NCI-H2107 treated with DMSO at 0.1 percent for 48 hours (cell line): ENCODE measurements around the gene VPS54.
"Not testable (repeated sequence)": the region's sequence is repeated elsewhere in the genome, so short reads cannot be mapped to it uniquely, and the experiment has no call there.

ENCODE experiments used
- DNase-seq: peaks from one replicate; lab custom pipeline; 2025; ENCODE audit not compliant: unreplicated experiment; lab: John Stamatoyannopoulos, UW

VPS54 gene

GRCh38 chr2:64023485-64024258 is 4.4 kb upstream of the VPS54 start:
- DNase-seq, result no peak

DNA sequence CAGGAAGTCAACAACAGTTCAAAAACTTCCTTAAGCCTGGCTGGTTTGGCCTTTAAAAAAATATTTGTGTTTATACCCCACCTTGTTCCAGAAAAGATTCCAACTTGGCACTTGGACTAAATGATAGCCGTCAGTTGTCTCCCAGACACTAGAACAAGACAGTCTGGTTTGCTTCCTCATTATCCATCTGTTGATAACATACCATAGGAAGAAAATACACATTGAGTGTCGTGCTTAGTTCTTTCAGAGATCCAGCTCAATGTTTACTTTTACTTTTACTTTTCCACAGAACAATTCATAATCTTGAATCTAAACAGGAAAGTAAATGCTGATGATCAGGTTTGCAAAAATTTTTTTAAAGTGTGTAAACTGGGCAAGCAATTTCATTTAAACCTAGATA is 2.4 kb upstream of the VPS54 start:
- no peak for DNase-seq

DNA sequence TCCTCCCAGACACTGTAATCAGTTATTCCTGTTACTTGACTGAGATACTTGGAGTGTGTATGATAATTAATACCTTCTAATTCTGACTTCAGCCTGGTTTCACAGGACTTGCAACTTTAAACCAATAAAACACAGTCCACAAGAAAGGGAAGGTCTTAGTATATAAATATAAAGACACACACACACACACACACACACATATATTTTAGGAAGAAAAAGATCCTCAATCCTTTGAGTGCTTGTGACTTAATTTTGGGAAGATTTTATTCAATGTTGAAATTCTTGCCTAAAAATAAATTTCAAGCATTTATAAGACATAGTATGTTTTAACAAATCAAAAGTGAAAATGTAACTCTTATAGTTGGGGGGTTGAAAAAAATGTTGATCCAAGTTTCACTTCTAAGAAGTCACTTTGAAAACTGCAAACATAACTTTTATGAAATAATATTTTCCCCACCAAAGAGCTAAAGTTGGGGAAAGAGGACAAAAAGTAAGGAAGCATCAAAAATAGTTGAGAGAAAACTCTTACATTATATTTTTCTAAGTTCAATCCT is 824 bp upstream of the VPS54 start:
- DNase-seq, result peak; percentile 34

DNA sequence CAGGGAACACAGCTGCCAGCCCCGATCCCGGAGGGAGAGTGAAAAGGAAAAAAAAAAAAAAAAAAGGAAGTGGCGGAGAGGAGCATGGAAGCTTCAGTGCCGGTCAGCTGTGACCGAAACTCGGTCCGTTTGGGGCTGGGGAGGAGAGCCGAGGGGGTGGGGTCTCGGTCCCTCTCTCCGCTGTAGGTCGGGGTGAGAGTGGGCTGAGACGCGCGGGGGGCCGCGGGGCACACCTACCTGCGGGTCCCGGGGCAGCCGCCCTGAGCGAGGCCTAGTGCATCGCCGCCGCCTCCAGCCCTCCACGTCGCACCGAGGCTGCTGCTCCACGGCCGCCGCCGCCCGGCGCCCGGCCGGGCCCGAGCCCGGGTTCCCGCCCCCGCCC is 536 bp downstream of the VPS54 start:
- DNase-seq, result no peak

DNA sequence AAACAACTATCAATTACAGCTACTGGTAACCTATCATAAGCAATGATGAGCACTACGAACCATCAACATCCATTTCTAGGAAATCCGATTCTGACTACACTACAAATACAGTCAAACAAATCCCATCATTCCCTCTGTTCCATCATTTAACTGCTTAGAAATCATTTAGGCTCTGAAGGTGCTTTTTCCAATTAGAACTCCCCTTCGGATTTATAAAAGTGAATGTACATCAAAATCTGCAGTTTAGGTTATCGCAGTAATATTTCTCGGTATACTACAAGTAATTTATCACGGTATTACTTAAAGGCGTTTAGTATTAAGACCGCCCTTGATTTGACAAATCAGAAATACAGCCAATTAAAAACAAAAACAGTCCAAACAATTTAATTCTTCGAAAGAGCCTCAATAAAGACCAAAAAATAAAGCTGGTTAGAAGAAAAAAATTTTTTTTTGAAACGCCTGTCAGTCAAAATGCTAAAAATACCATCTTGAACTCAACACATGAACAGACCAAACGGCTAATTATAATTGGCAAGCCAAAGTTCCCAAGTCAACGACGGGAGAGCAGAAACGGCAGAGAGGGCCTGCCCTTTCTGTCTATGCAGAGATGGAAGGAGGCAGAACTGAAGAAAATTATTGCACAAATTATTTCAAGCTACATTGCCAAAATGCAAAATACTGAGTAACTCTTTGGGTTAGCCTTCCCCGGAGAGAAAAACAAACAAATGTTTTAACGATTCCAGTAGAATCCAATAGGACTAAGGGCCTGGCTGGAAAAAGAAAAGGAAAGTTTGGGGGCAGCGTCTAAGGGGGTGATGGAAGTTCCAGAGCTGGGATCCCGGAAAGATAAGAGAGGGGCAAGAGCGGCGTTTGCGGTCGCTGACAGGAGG is 1.2 kb downstream of the VPS54 start:
- DNase-seq, result peak; percentile 50

- DNase-seq, result no peak
Observed at GRCh38 chr2:64015898-64016297, 3.3 kb downstream of the VPS54 start.

DNA sequence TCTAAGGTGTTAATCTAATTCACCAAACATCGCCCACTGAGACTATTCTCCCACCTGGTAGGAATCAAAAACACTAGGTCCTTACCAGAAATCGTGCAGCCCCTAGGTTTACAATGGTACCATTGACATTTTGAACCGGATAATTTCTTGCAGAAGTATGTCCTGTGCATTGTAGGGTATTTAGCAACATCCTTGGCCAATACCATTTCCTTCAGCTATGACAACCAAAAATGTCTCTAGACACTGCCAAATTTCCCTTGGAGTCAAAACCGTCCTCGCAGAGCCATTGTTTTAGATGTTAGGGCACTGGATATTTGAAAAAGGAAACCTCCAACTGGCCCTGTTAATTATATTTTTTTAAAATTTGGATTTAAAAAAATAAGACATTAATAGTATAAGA is 3.8 kb downstream of the VPS54 start:
- DNase-seq, result no peak

GRCh38 chr2:64014628-64015027 is 4.6 kb downstream of the VPS54 start:
- DNase-seq, result no peak

GRCh38 chr2:64013053-64013452 is 6.2 kb downstream of the VPS54 start:
- no peak for DNase-seq

DNA sequence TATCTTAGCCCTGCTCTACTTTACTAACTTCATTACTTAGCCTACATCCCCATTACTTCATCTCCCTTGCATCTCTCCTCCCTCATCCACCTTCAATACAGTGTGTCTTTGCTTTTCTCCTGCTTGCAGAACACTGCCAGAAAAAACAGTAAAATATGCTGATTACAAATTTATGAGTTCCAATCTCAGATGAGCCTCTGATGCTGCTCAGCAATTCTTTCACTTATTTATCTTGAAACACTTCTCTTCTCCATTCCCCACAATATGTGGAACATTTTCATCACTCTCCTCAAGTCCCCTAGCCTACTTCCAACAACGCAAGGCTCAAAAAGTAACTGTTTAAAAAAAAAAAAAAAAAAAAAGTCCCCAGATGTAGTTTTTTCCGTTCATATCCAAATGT is 7.1 kb downstream of the VPS54 start:
- DNase-seq, result no peak

DNA sequence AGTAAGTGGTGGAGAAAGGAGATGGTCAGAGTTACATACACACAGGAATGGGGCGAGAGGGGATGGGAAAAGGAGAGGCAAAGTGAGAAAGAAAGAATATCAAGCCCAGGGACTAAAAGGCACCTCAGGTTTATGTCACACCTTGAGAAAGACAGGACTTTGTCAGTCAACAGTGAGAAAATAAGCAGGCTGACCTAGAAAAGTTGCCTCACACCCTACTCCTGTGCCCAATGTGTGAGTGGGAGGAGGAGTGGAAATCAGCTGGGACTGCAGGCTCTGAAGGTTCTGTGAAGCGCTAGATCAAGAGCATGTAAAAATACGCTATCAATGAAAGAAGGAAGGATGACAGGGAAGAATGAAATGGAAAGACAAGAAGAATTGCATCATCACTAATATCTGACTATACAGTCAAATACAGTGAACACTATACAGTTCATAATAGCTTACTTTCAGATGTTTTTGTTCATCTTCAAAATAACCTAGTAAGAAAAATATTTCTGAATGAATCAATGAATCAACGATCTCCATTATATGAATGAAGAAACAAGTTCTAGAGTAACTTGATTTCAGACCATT is 10.7 kb downstream of the VPS54 start:
- DNase-seq, result no peak

DNA sequence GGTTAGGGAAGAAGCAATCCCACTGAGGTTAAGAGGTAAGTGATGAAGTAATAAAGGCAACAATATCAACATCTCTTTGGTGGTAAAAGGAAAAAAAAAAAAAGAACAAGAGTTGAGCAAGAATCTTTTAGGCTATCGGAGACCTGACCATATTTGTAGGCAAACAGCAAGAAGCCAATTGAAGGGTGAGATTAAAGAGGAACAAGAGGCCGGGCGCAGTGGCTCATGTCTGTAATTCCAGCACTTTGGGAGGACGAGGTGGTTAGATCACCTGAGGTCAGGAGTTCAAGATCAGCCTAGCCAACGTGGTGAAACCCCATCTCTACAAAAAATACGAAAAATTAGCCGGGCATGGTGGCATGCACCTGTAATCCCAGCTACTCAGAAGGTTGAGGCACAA is 11.3 kb downstream of the VPS54 start:
- no peak for DNase-seq

- DNase-seq, result no peak
Observed at GRCh38 chr2:64005707-64006356, 13.4 kb downstream of the VPS54 start.

GRCh38 chr2:64003239-64003638 is 16.0 kb downstream of the VPS54 start:
- no peak for DNase-seq

DNA sequence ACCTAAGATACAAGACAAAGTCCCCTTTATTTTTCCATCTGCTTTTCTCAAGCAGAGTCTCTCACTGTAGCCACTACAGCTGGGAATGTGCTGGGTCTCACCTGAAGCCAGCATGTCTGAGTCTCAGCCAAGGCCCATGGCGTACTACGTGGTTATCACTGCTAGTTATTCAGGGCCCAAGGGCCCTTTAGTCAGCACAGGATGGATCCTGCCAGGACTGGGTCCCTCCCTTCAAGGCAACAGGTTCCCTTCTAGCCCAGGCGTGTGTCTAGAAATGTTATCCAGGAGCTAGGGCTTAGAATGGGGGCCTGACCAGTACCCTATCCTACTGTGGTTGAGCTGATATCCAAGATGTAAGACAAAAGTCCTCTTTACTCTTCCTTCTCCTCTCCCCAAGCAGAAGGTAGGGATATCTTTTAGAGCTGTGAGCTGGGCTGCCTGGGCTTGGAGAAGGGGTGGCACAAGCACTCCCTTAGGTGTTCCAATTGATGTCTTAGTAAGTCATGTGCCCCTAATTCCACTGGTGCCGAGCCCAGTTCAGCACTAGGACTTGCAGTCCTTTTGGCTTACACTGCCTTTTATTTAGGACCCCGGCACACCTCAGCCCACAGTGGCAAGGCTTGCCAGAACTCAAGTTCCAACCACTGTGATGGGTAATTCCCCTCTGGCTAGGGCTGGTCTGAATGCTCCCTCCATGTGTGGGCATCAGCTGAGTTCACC is 17.7 kb downstream of the VPS54 start:
- no peak for DNase-seq

- no peak for DNase-seq
Observed at GRCh38 chr2:64000630-64001381, 18.4 kb downstream of the VPS54 start.

DNA sequence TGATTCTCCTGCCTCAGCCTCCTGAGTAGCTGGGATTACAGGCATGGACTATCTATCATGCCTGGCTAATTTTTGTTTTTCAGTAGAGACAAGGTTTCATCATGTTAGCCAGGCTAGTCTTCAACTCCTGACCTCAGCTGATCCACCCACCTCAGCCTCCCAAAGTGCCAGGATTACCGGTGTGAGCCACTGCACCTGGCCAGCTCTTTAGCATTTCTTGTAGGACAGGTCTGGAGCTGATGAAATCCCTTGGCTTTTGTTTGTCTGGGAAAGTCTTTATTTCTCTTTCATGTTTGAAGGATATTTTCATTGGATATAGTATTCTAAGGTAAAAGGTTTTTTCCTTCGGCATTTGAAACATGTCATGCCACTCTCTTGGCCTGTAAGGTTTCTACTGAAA is 20.2 kb downstream of the VPS54 start:
- DNase-seq, result no peak

DNA sequence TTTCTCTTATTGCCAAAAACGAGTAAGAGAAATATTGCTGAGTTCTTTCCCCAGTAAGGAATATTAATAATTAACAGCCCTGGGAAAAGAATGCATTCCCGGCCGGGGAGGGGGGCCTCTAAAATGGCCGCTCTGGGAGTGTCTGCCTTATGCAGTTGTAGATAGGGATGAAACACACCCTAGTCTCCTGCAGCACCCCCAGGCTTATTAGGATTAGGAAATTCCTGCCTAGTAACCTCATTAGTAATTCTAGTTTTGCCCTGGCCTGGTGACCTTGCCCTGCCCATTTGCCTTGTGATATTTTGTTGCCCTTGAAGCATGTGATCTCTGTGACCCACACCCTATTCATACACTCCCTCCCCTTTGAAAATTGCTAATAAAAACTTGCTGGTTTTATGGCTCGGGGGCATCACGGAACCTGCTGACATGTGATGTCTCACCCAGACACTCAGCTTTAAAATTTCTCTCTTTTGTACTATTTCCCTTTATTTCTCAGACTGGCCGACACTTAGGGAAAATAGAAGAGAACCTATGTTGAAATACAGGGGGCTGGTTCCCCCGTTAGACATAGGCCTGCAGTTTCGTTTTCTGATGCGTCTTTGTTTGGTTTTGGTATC is 22.5 kb downstream of the VPS54 start:
- not testable (repeated sequence) for DNase-seq

GRCh38 chr2:63994329-63995070 is 24.7 kb downstream of the VPS54 start:
- DNase-seq, result not testable (repeated sequence)
